HG03354 (cell line): Measurements from ENCODE around the gene HS3ST2.
"Not testable (repeated sequence)": the region's sequence is repeated elsewhere in the genome, so short reads cannot be mapped to it uniquely, and the experiment has no call there.

ENCODE experiments used
- ATAC-seq: cut with Tn5 transposase; IDR thresholded peaks from one replicate; pipeline ENCODE4 v1.9.1; 2021; ENCODE audit warnings: mild to moderate bottlenecking; ENCODE audit not compliant: unreplicated experiment, poor library complexity, severe bottlenecking

The HS3ST2 gene

GRCh38 chr16:22868593-22869224 lies 54.7 kb downstream of the HS3ST2 start:
- no peak for ATAC-seq

- ATAC-seq = no peak
Measured at GRCh38 chr16:22871861-22872260, 57.9 kb downstream of the HS3ST2 start.

GRCh38 chr16:22874394-22874793 lies 60.4 kb downstream of the HS3ST2 start:
- no peak for ATAC-seq

GRCh38 chr16:22878955-22879354 lies 65.0 kb downstream of the HS3ST2 start:
- ATAC-seq = no peak

- ATAC-seq = no peak
Measured at GRCh38 chr16:22879466-22879865, 65.5 kb downstream of the HS3ST2 start.

GRCh38 chr16:22882981-22883380 lies 69.0 kb downstream of the HS3ST2 start:
- ATAC-seq = no peak

GRCh38 chr16:22885951-22886350 lies 72.0 kb downstream of the HS3ST2 start:
- no peak for ATAC-seq

GRCh38 chr16:22886927-22887326 lies 73.0 kb downstream of the HS3ST2 start:
- no peak for ATAC-seq

GRCh38 chr16:22887445-22887844 lies 73.5 kb downstream of the HS3ST2 start:
- ATAC-seq = no peak

GRCh38 chr16:22888791-22889190 lies 74.8 kb downstream of the HS3ST2 start:
- ATAC-seq = no peak

GRCh38 chr16:22890976-22891375 lies 77.0 kb downstream of the HS3ST2 start:
- ATAC-seq = no peak

GRCh38 chr16:22897184-22897583 lies 83.2 kb downstream of the HS3ST2 start:
- no peak for ATAC-seq

- ATAC-seq = no peak
Measured at GRCh38 chr16:22898131-22898530, 84.2 kb downstream of the HS3ST2 start.

- no peak for ATAC-seq
Measured at GRCh38 chr16:22898874-22899348, 84.9 kb downstream of the HS3ST2 start.

- ATAC-seq = not testable (repeated sequence)
Measured at GRCh38 chr16:22899567-22899966, 85.6 kb downstream of the HS3ST2 start.

GRCh38 chr16:22900863-22901262 lies 86.9 kb downstream of the HS3ST2 start:
- ATAC-seq = no peak

GRCh38 chr16:22901563-22901962 lies 87.6 kb downstream of the HS3ST2 start:
- ATAC-seq = no peak

- ATAC-seq = no peak
Measured at GRCh38 chr16:22903716-22904115, 89.8 kb downstream of the HS3ST2 start.

GRCh38 chr16:22912654-22913053 lies 98.7 kb downstream of the HS3ST2 start:
- ATAC-seq = no peak

- no peak for ATAC-seq
Measured at GRCh38 chr16:22915003-22915402, 101.0 kb downstream of the HS3ST2 start.

GRCh38 chr16:22923491-22923890 lies 109.5 kb downstream of the HS3ST2 start:
- no peak for ATAC-seq

- ATAC-seq = no peak
Measured at GRCh38 chr16:22924492-22924891, 110.5 kb downstream of the HS3ST2 start.
